Liver (tissue), 9 donors: ENCODE results near the gene MRPL32. TPM values are rescaled to one million over a fixed set of nuclear protein-coding genes. Genes with fewer than 3 reads are reported as not detected.

Experiments used
- DNase-seq: peaks from one replicate; pipeline ENCODE4 v3.0.0-alpha.2; 2017; ENCODE audit warnings: low spot score
- H3K27ac ChIP-seq, 2 donors: one replicate each; pipeline ENCODE4 v1.7.0; 2013; ENCODE audit warnings: inconsistent platforms in 2 of 2, low read length in 2 of 2, control low read depth in 1 of 2, low read depth in 1 of 2, mild to moderate bottlenecking in 1 of 2
- H3K27me3 ChIP-seq, 4 donors: one replicate each; pipeline versions ENCODE4 v1.6.1 to v1.7.0; 2013; ENCODE audit warnings: low read length in 3 of 4, inconsistent platforms in 1 of 4, mild to moderate bottlenecking in 1 of 4, moderate library complexity in 1 of 4; ENCODE audit not compliant: control insufficient read depth in 4 of 4, insufficient read depth in 4 of 4
- H3K36me3 ChIP-seq, 4 donors: one replicate each; pipeline versions ENCODE4 v1.6.1 to v1.7.0; 2013; ENCODE audit warnings: low read length in 3 of 4, mild to moderate bottlenecking in 3 of 4, low read depth in 1 of 4, moderate library complexity in 1 of 4; ENCODE audit not compliant: control insufficient read depth in 4 of 4, insufficient read depth in 3 of 4
- H3K4me1 ChIP-seq, 4 donors: one replicate each; pipeline versions ENCODE4 v1.6.1 to v1.7.0; 2013; ENCODE audit warnings: low read length in 3 of 4, mild to moderate bottlenecking in 3 of 4, moderate library complexity in 1 of 4; ENCODE audit not compliant: control insufficient read depth in 4 of 4, insufficient read depth in 4 of 4
- H3K4me3 ChIP-seq, 3 donors: one replicate each; pipeline versions ENCODE4 v1.6.1 to v1.7.0; 2013; ENCODE audit warnings: low read length in 3 of 3, control low read depth in 1 of 3, low read depth in 1 of 3, mild to moderate bottlenecking in 1 of 3
- H3K9ac ChIP-seq, 2 donors: one replicate each; pipeline ENCODE4 v1.7.0; 2013; ENCODE audit warnings: low read length in 2 of 2, mild to moderate bottlenecking in 2 of 2, moderate library complexity in 2 of 2, control low read depth in 1 of 2, low read depth in 1 of 2
- H3K9me3 ChIP-seq, 4 donors: one replicate each; pipeline versions ENCODE4 v1.6.1 to v1.7.0; 2013; ENCODE audit warnings: low read length in 3 of 4; ENCODE audit not compliant: control insufficient read depth in 4 of 4
- ATF3 ChIP-seq: IDR thresholded peaks from 2 replicates; pipeline ENCODE4 v1.6.1; 2016; ENCODE audit warnings: antibody characterized with exemption
- EGR1 ChIP-seq, 2 donors: IDR thresholded peaks; 2 replicates each; pipeline ENCODE4 v1.6.1; 2016 to 2018; ENCODE audit warnings: antibody characterized with exemption in 2 of 2, low read depth in 2 of 2
- FOXA1 ChIP-seq: IDR thresholded peaks from 2 replicates; pipeline ENCODE4 v1.6.1; 2016; ENCODE audit warnings: antibody characterized with exemption
- FOXA2 ChIP-seq: IDR thresholded peaks from 2 replicates; pipeline ENCODE4 v1.6.1; 2016; ENCODE audit warnings: antibody characterized with exemption
- HNF4A ChIP-seq, 2 donors: conservative IDR thresholded peaks; 2 replicates each; pipeline ENCODE4 v1.6.1; 2016; ENCODE audit warnings: antibody characterized with exemption in 2 of 2, mild to moderate bottlenecking in 2 of 2
- HNF4G ChIP-seq: IDR thresholded peaks from 2 replicates; pipeline ENCODE4 v1.6.1; 2016; ENCODE audit warnings: antibody characterized with exemption
- MAX ChIP-seq: IDR thresholded peaks from 2 replicates; pipeline ENCODE4 v1.6.1; 2016; ENCODE audit warnings: antibody characterized with exemption
- RAD21 ChIP-seq, 2 donors: IDR thresholded peaks; 2 replicates each; pipeline ENCODE4 v1.6.1; 2016; ENCODE audit warnings: antibody characterized with exemption in 2 of 2, mild to moderate bottlenecking in 2 of 2
- RXRA ChIP-seq, 2 donors: IDR thresholded peaks; 2 replicates each; pipeline ENCODE4 v1.6.1; 2017 to 2018; ENCODE audit warnings: antibody characterized with exemption in 2 of 2, mild to moderate bottlenecking in 1 of 2
- SP1 ChIP-seq: IDR thresholded peaks from 2 replicates; pipeline ENCODE4 v1.6.1; 2018; ENCODE audit warnings: antibody characterized with exemption, mild to moderate bottlenecking
- ZBTB33 ChIP-seq: IDR thresholded peaks from 2 replicates; pipeline ENCODE4 v1.6.1; 2016; ENCODE audit warnings: antibody characterized with exemption
- WGBS: extraction: QIAGEN DNeasy Blood & Tissue Kit; methylation state at CpG from one replicate; pipeline ENCODE4 v1.1.7; 2013; 5-methylcytosine and 5-hydroxymethylcytosine counted together
- polyA plus RNA-seq, 2 donors: library from polyadenylated mRNA; stranded (reverse) in 1 of 2; unstranded in 1 of 2; fragments of 200-250 nt in 1 of 2; fragments of >200 nt in 1 of 2; fragmentation: Nextera tagmentation in 1 of 2; extraction: Ambion mirVana in 1 of 2; gene quantifications; one replicate each; pipeline versions ENCODE4 v1.2.1 to v1.2.3, GENCODE V29; 2013 to 2015
- total RNA-seq, 2 donors: library from RNA; depleted of rRNA; stranded (reverse); fragments of >200 nt; gene quantifications; one replicate each; pipeline ENCODE4 v1.2.3, GENCODE V29; 2014
- donor health status: healthy.
- donor health status: healthy.
- donor health status: healthy.
- donor health status: healthy.
- donor health status: healthy.

MRPL32 gene
- total and polyA plus RNA-seq, 4 donors = 23.6 to 94.7 (median 47.9) TPM

GRCh38 chr7:42931447-42931833 is 736 bp upstream of the MRPL32 start:
- H3K4me1 ChIP-seq = peaks cover 10 to 57% (median 35%) of the 10 kb centered on the region in 4 donors
- peak overlapping the region; percentile 74 to 95 (median 74) for H3K4me3 ChIP-seq
- H3K9ac ChIP-seq = peak overlapping the region; percentile 66 to 99
- H3K9me3 ChIP-seq = no peaks in the 10 kb centered on the region
- TF ChIP-seq HNF4G = no peak
- TF ChIP-seq RAD21 (IDR thresholded peaks at IDR 0.05) = no peak
- TF ChIP-seq ZBTB33 = no peak
- TF ChIP-seq FOXA2 = no peak
- TF ChIP-seq RXRA (IDR thresholded peaks at IDR 0.05) = no peak
- TF ChIP-seq EGR1 (IDR thresholded peaks at IDR 0.05; ENCODE audit: low read depth in 2 of 2) = no peak
- no peak for TF ChIP-seq MAX
- TF ChIP-seq HNF4A (conservative IDR thresholded peaks at IDR 0.05) = no peak
- H3K27me3 ChIP-seq = no peaks in the 10 kb centered on the region
- peak overlapping the region; percentile 60 to 96 for H3K27ac ChIP-seq
- under 1% methylated on average over 12 of the region's 12 CpGs for WGBS
- DNase-seq = no peak
- H3K36me3 ChIP-seq = peaks cover 2 to 17% (median 12%) of the 10 kb centered on the region in 4 donors

GRCh38 chr7:42932811-42933591 is 825 bp downstream of the MRPL32 start:
- no peak for DNase-seq
- Histone ChIP-seq H3K36me3 (peaks cover 2 to 24% (median 18%) of the 10 kb centered on the region in 4 donors), H3K9me3 (no peaks in the 10 kb centered on the region), H3K9ac (peak overlapping the region; percentile 74 to 92), H3K4me3 (peak overlapping the region; percentile 74 to 95 (median 94)), H3K27ac (peak overlapping the region; percentile 73 to 96), H3K27me3 (no peaks in the 10 kb centered on the region), H3K4me1 (peaks cover 8 to 50% (median 30%) of the 10 kb centered on the region in 4 donors)
- peak; percentile 75 to 87 for TF ChIP-seq RXRA (IDR thresholded peaks at IDR 0.05)
- peak in 1 of 2 donors; percentile 28 for TF ChIP-seq HNF4A (conservative IDR thresholded peaks at IDR 0.05)
- peak in 1 of 2 donors; percentile 9 for TF ChIP-seq EGR1 (IDR thresholded peaks at IDR 0.05; ENCODE audit: low read depth in 2 of 2)
- no peak for TF ChIP-seq ATF3
- no peak for TF ChIP-seq FOXA1
- TF ChIP-seq SP1 = peak; percentile 57
- 1% methylated on average over 17 of the region's 17 CpGs for WGBS

GRCh38 chr7:42934291-42934690 is 2.1 kb downstream of the MRPL32 start:
- Histone ChIP-seq H3K27me3 (no peaks in the 10 kb centered on the region), H3K4me3 (no peak overlapping the region), H3K9ac (no peak overlapping the region), H3K4me1 (peaks cover 7 to 37% (median 21%) of the 10 kb centered on the region in 4 donors), H3K27ac (no peak overlapping the region), H3K36me3 (peaks cover 2 to 33% (median 25%) of the 10 kb centered on the region in 4 donors), H3K9me3 (no peaks in the 10 kb centered on the region)
- DNase-seq = no peak
- no peak for TF ChIP-seq EGR1 (IDR thresholded peaks at IDR 0.05; ENCODE audit: low read depth in 2 of 2)
- 88% methylated on average over 3 of the region's 3 CpGs for WGBS
